HL-60 (cell line): Measurements from ENCODE around the gene CNR2. TPM values are rescaled to one million over a fixed set of nuclear protein-coding genes. Genes with fewer than 3 reads are reported as not detected.

ENCODE experiments used
- DNase-seq, 2 experiments: peaks; one replicate each; pipeline ENCODE4 v3.0.0-alpha.2; 2010 to 2020; ENCODE audit warnings: low read depth in 1 of 2, low spot score in 1 of 2
- H3K27ac ChIP-seq: fragments of 250-450 bp; sonication (Bioruptor Pico); replicated peaks from 2 replicates; pipeline ENCODE4 v1.5.1; 2020; ENCODE audit warnings: mild to moderate bottlenecking, moderate library complexity
- H3K27me3 ChIP-seq: fragments of 250-450 bp; sonication (Bioruptor Pico); 2 replicates; pipeline ENCODE4 v1.5.1; 2021; ENCODE audit warnings: mild to moderate bottlenecking, moderate library complexity; ENCODE audit not compliant: insufficient read depth, poor library complexity, severe bottlenecking
- H3K4me3 ChIP-seq: replicated peaks from 2 replicates; pipeline ENCODE4 v1.5.1; 2011; ENCODE audit warnings: mild to moderate bottlenecking, control low read depth, low read length; ENCODE audit not compliant: insufficient read depth
- GABPA ChIP-seq: IDR thresholded peaks from 2 replicates; pipeline ENCODE4 v1.6.1; 2012; ENCODE audit warnings: low read depth
- POLR2AphosphoS5 ChIP-seq: IDR thresholded peaks from 2 replicates; pipeline ENCODE4 v1.6.1; 2012; ENCODE audit warnings: low read depth
- SPI1 ChIP-seq: IDR thresholded peaks from 2 replicates; pipeline ENCODE4 v1.6.1; 2012; ENCODE audit warnings: low read depth, mild to moderate bottlenecking, borderline replicate concordance
- microRNA-seq: library from miRNA; unstranded; fragments of <30 nt; microRNA quantifications from one replicate; pipeline ENCODE4, GENCODE V29; 2018
- TF ChIP-seq, protein P1 (sequence below): IDR thresholded peaks from 2 replicates; pipeline ENCODE4 v1.6.1; 2012; ENCODE audit warnings: low read depth; ENCODE audit not compliant: insufficient replicate concordance
- TF ChIP-seq, protein P2 (sequence below): IDR thresholded peaks from one replicate; pipeline ENCODE4 v1.5.1; 2011; ENCODE audit warnings: low read length, control low read depth, inconsistent platforms; ENCODE audit not compliant: insufficient read depth

CNR2 gene

DNA sequence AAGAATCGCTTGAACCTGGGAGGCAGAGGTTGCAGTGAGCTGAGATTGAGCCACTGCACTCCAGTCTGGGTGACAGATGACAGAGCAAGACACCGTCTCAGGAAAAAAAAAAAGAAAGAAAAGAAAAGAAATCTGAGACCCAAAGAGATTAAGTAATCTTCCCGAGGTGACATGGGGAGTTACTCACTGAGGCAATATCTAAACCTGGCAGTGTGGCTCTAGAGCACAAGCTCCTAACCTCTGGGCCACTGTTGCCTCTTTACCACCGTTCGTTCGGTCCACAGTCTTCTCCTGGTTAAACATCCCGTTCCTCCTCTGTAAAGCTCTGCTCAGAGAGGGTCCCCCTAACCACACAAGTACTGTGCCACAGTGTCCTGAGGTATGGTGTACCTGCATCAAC, 89.4 kb downstream of the CNR2 start:
- Histone ChIP-seq H3K4me3 (no peak overlapping the region), H3K27ac (no peak overlapping the region), H3K27me3 (no peaks in the 10 kb centered on the region)
- DNase-seq: no peak
- TF ChIP-seq SPI1 (no peak), POLR2AphosphoS5 (no peak), GABPA (no peak)
- TF ChIP-seq, protein P1, sequence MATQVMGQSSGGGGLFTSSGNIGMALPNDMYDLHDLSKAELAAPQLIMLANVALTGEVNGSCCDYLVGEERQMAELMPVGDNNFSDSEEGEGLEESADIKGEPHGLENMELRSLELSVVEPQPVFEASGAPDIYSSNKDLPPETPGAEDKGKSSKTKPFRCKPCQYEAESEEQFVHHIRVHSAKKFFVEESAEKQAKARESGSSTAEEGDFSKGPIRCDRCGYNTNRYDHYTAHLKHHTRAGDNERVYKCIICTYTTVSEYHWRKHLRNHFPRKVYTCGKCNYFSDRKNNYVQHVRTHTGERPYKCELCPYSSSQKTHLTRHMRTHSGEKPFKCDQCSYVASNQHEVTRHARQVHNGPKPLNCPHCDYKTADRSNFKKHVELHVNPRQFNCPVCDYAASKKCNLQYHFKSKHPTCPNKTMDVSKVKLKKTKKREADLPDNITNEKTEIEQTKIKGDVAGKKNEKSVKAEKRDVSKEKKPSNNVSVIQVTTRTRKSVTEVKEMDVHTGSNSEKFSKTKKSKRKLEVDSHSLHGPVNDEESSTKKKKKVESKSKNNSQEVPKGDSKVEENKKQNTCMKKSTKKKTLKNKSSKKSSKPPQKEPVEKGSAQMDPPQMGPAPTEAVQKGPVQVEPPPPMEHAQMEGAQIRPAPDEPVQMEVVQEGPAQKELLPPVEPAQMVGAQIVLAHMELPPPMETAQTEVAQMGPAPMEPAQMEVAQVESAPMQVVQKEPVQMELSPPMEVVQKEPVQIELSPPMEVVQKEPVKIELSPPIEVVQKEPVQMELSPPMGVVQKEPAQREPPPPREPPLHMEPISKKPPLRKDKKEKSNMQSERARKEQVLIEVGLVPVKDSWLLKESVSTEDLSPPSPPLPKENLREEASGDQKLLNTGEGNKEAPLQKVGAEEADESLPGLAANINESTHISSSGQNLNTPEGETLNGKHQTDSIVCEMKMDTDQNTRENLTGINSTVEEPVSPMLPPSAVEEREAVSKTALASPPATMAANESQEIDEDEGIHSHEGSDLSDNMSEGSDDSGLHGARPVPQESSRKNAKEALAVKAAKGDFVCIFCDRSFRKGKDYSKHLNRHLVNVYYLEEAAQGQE: no peak
- TF ChIP-seq, protein P2, sequence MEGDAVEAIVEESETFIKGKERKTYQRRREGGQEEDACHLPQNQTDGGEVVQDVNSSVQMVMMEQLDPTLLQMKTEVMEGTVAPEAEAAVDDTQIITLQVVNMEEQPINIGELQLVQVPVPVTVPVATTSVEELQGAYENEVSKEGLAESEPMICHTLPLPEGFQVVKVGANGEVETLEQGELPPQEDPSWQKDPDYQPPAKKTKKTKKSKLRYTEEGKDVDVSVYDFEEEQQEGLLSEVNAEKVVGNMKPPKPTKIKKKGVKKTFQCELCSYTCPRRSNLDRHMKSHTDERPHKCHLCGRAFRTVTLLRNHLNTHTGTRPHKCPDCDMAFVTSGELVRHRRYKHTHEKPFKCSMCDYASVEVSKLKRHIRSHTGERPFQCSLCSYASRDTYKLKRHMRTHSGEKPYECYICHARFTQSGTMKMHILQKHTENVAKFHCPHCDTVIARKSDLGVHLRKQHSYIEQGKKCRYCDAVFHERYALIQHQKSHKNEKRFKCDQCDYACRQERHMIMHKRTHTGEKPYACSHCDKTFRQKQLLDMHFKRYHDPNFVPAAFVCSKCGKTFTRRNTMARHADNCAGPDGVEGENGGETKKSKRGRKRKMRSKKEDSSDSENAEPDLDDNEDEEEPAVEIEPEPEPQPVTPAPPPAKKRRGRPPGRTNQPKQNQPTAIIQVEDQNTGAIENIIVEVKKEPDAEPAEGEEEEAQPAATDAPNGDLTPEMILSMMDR: no peak

Small RNA genes lying within 50 kb of the gene (microRNA-seq; reads per million reads assigned to microRNA genes)
- gene MIR378F: not detected
